Measurements from ENCODE around the gene SLC12A7.

The SLC12A7 gene

DNA sequence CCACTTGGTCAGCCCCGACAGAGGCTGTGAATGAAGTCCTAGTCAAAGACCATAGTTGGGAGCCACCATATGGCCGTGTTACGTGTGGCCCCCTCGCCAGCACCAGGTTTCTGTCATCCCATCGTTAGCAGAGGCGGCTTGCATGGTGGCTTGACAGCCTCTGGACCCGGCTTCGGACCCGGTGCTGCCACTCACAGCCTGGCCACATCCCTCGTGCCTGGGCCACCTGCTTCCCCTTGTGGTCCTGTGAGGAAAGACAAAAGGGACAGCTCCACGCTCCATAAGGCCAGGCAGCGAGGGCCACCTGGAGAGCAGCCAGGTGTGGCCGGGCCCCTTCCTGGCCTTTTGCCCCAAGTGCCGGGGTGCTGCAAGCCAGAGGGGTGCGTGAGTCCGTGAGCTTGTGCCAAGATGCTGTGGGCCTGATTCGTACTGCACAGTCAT is 97.1 kb downstream of the SLC12A7 start:
- DNase-seq: no peak

GRCh38 chr5:1014346-1014745 is 97.5 kb downstream of the SLC12A7 start:
- no peak for DNase-seq

DNA sequence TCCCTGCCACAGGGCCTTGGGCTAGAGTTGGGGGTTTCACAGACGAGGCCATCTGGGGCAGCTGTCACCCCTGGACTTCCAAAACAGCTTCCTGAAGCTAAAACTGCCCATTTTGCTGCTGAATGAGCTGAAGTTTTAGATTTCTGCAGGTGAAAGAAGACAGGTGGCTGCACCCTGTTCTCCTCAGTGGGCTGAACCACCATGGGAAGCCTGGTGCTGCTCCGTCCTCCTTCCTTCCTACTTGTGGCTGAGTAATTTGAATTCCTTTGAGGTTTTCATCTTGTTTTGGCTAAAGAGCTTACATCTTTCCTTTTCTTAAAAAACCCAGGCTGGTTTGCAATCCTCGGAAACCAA is 97.9 kb downstream of the SLC12A7 start:
- DNase-seq: no peak

- no peak for DNase-seq
These were observed 98.5 kb downstream of the SLC12A7 start for GRCh38 chr5:1013238-1013947.

DNA sequence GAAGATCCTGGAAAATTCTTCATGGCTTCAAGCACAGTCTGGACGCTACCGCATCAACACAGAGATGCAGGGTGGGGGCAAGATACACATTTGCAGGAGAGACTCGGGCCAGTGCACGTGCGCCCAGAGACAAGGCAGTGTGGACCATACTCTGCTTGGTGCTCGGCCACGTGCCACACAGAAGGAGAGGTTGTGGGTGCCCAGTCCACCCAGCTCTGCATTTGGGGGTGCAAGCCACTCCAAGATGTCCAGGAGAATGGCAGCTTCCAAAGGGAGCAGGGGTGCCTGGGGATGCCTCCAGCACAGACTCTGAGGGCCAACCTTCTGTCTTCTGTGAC is 99.0 kb downstream of the SLC12A7 start:
- no peak for DNase-seq

GRCh38 chr5:1012313-1012841 is 99.5 kb downstream of the SLC12A7 start:
- DNase-seq: no peak

DNA sequence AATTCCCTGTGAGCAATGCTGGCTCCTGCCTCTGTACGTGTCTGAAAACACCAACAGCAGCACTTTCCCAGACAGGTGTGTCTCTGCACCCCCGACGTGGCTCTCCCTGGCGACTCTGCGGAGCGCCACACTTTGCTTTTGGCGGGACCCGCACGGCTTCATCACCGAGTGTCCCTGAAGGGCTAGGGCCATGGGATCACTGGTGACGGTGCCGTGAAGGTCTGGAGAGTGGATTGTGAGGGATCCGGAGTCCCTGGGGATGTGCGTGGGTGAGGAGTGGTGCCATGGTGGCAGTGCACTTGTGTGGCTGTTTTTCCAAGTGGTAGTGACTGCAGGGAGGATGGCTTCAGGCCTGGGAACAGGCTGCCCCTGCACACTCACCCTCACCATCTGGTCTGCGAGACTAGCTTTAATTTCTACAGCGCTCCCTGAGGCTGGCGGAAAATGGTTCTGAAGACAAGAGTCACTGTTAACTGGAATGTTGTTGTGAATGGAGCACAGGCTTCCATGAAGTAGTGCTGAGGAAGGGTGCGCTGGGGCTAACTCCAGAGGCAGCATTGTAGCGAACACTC is 100.0 kb downstream of the SLC12A7 start:
- no peak for DNase-seq

- peak; percentile 33 to 37 for DNase-seq
These were observed 100.6 kb downstream of the SLC12A7 start for GRCh38 chr5:1011226-1011631.

DNA sequence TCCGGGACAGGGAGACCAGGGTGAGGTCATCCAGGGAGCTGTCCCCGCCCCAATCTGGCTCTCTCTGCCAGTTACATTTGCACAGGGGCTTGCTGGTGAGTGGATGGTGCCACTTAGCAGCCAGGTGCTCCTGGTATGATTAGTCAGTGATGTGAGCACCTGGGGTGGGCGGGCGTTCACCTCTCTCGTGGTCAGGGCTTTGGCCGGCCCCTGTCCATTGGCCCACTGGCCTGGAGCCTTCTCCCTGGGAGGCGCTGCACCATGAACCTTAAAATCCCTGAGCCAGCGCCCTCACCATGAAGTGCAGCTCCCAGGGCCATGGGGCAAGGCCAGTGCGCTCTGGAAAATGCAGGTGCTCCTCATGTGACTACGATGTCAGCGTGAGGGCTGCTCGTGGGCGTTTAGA is 101.2 kb downstream of the SLC12A7 start:
- DNase-seq: no peak

DNA sequence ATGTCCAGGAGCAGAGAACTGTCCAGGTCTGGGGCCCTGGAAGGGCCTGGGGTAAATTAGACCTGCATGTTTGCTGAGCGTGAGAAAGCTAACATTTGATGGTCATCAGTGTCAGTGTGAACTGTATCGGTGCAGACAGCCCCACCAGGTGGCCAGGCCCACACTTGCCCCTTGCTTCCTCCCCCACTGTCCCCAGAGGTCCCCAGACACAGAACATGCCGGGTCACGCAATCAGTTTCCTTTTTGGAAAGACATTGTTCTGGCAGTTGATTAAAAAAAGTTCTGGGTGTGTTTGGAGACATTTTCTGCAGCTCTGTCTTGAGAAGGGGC is 101.7 kb downstream of the SLC12A7 start:
- peak in 1 of 2 donors; percentile 4 for DNase-seq

DNA sequence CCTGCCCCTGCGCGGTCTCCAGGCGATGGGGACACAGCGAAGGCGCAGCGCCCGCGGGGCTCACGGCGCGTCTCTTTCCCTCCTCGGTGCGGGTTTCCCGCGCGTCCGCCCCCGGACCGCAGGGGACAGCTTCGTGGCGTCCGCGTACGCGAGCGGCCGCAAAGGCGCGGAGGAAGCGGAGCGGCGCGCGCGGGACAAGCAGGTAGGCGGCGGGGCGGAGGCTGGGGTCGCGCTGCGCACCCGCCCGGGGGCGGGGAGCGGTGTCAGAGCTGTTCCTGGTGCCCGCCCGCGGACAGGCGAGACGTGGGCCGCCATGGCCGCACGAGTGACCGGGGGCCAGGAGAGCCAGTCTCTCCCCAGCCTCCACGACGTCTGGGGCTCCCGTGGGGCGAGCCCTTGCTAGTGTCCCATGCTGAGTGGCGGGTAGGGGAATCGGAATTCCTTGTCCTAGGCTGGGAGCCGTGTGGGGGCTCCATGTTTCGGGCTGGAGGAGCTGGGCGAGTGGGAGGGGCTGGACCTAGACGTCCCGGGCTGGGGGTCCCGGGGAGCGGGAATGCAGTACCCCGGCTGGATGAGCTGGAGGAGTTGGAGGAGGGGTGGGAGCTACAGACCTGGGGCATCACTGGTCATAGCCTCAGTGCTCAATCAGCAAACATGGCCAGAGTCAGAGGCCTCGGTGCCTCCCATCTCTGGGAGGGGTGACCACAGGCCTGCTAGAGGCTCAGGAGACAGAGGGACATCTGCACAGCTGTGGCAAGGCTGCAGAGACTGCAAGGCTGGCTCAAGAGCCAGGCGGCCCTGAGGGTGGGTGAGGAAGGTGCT is 102.3 kb downstream of the SLC12A7 start:
- peak in 1 of 2 donors; percentile 3 for DNase-seq

GRCh38 chr5:1008451-1009358 is 103.2 kb downstream of the SLC12A7 start, which contains the start of gene NKD2:
Gene NKD2 (plus strand): TSS chr5:1008802. CDS start chr5:1009058, 256 bp downstream.
- DNase-seq: peak; percentile 16 to 24

DNA sequence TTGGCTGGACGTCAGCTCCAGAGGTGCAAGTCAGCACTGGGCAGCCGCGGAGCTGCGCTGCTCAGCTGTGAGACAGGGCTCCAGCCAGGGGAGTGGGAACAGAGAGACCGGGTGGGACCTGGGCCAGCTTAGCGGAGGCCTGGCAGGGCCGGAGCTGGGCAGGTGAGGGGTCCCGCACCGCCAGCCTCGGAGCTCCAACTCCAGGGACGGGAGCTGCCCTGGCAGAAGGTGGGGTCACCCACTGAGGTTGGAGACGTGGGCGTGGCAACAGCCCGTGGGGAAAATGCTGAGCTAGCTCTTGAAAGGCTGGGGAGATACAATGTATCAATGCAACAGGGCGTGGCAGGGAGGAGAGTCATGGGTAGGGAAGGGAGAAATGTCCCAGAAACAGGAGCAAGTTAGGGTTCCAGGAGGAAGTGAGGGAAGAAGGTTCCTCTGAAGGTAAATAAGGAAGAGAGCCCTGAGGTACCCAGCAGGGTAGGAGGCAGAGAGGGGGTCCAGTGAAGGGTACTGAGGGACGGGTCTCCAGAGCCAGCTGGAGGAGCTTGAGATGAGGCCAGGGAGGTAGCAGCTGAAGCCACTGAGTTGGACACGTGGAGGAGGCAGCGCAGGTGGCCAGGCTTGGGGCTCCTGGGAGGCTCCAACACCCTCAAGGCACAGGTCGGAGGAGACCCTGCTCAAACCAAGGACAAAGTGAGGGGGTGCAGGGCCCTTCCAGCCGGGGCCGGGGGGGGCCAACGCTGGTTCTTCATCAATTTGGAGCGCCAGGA is 104.0 kb downstream of the SLC12A7 start:
- DNase-seq: peak in 1 of 2 donors; percentile 6

GRCh38 chr5:1007221-1007680 is 104.6 kb downstream of the SLC12A7 start:
- peak in 1 of 2 donors; percentile 6 for DNase-seq

- peak in 1 of 2 donors; percentile 7 for DNase-seq
These were observed 105.2 kb downstream of the SLC12A7 start for GRCh38 chr5:1006656-1007071.

DNA sequence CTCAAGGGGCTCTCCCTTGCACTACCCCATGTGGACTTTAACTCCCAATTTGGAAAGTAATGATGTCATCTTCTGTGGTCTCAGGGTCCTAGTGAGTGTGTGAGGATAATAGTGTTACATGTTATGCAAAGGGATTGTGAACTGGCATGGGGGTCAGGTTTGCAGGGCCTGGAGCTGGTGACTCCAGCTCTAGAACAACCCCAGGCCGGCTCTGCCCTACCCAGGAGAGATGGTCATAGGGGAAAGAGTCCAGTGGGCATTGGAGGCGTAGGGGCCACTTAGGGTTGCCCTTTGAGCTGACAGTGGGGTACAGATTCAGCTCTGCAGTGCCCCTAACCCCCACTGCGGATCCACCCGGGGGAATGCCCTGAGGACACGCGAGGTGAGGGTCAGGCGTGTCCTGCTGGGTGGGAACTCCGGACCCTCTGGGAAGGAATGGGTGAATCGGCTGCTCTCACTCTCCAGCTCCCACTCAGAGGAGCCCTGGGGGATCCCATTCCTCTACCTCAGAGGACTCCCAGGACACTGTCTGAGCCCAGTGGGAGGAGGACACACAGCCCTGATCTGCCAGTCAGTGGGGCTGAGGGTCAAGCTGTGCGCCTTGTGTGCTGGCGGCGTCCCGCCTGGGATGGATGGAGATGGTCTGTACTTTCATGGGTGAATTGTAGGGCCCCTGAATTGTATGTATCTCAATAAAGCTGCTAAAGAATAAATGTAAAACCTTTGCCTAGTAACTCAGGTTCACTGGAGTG is 105.8 kb downstream of the SLC12A7 start:
- DNase-seq: peak in 1 of 2 donors; percentile 4

GRCh38 chr5:1005249-1005851 is 106.5 kb downstream of the SLC12A7 start:
- DNase-seq: peak in 1 of 2 donors; percentile 3

DNA sequence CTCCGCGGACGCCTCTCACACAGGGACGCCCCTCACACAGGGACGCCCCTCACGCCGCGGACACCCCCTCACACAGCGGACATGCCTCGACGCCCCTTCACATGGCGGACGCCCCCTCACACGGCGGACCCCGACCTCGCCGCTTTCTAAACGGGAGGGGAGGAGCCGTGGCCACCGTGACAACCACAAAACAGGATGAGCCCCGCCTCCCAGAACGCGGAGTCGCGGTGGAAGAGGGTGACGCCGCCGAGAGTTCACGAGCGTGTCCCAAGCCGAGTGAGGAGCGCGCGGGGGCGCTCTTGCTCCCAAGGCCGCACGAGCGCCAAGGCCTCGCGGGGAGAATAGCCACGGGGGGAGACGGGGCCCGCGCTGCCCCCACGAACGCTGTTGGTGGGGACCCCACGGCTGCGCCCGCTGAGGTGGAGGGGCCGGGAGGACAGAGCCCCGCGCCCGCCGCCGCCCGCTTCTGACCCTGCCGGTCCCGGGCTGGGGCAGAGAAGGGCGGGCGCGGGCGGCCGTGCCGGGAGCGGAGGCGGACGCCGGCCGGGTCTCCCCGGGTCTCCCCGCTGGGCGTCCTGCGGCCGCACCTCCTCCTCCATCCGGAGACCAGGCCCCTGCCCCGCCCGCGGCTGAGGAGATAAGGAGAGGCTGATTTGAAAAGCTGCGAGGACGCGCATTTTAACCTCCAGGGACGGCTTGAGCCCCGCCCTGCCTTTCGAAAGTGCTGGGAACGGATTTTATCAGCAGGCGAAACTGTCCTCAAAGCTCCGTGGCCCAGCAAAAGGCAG is 107.2 kb downstream of the SLC12A7 start:
- DNase-seq: peak; percentile 41 to 47

DNA sequence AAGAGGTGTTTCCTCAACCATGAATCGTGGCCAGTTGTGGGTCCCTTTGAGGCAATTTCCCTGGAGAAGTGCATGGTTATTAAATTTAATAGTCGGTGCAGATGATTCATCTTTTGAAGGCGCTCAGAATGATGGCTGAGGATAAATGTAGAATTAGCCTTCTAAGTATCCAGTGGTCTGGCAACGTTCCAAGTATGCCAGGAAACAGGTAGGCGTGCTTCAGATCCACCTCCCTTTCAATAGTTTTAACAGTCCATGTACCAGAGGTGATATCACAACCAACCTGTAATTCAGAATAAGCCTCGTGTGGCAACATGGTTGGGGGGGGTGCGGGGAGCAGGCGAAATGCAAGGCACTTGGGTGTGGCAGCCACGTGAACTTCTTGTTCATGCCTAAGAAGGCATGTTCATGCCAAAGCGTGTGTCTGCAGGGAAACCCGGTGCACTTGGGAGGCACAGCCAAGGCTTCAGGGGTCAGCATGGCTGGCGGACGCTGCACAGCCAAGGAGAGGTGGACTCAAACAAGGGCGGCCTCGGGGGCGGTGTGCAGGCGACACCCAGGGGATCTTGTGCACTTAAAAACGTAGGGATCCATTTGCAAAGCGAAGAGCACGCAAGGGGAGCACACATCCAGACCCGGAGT is 108.4 kb downstream of the SLC12A7 start:
- DNase-seq: peak; percentile 11 to 19
